Activated CD8-positive, alpha-beta memory T cell treated with anti-CD3 and anti-CD28 coated beads, Interleukin-2, amount 10 ng/mL, durations not matched to agents 7 days and 5 days (primary cell): ENCODE data around the gene VMP1. TPM values are rescaled to one million over a fixed set of nuclear protein-coding genes. Genes with fewer than 3 reads are reported as not detected.

Experiments
- ATAC-seq: fragments of 150-1000 bp; cut with Tn5 transposase; one replicate; pipeline ENCODE4 v1.10.0; 2021; ENCODE audit warnings: moderate library complexity
- CTCF ChIA-PET: fragments of 350-600 bp; sonication (Branson Sonifier 250); formaldehyde crosslinking; loops from one replicate; lab custom pipeline; 2021; ENCODE audit warnings: antibody characterized with exemption; lab: Charles Lee
- DNase-seq: peaks from one replicate; pipeline ENCODE4 v3.0.0-alpha.2; 2020
- H3K27ac Mint-ChIP-seq: one replicate; pipeline ENCODE4 v1.8.0; 2021; ENCODE audit warnings: mild to moderate bottlenecking, mixed read lengths
- H3K27me3 Mint-ChIP-seq: one replicate; pipeline ENCODE4 v1.8.0; 2021; ENCODE audit warnings: mixed read lengths
- H3K36me3 Mint-ChIP-seq: one replicate; pipeline ENCODE4 v1.8.0; 2021; ENCODE audit warnings: mild to moderate bottlenecking, mixed read lengths
- H3K4me1 Mint-ChIP-seq: one replicate; pipeline ENCODE4 v1.8.0; 2021; ENCODE audit warnings: mixed read lengths
- H3K4me3 Mint-ChIP-seq: one replicate; pipeline ENCODE4 v1.8.0; 2021; ENCODE audit warnings: mild to moderate bottlenecking, moderate library complexity, mixed read lengths
- H3K9me3 Mint-ChIP-seq: one replicate; pipeline ENCODE4 v1.8.0; 2022; ENCODE audit warnings: low read depth, mixed read lengths
- total RNA-seq, 2 experiments: library from RNA; stranded (reverse); gene quantifications; one replicate each; pipeline ENCODE4 v1.2.3, GENCODE V29; 2021

Gene VMP1
- total RNA-seq, 2 experiments from 2014 or later: 279 to 396 TPM

GRCh38 chr17:59688496-59688895 is 19.0 kb upstream of the VMP1 start:
- ATAC-seq: no peak
- Mint-ChIP-seq H3K27ac (no peak overlapping the region), H3K36me3 (peaks cover 64% of the 10 kb centered on the region)

GRCh38 chr17:59693582-59693981 is 13.9 kb upstream of the VMP1 start:
- H3K36me3 Mint-ChIP-seq: peaks cover 68% of the 10 kb centered on the region
- DNase-seq (no peak), ATAC-seq (no peak)
- CTCF ChIA-PET: no interaction called here
- no peak overlapping the region for H3K27ac Mint-ChIP-seq
- no peaks in the 10 kb centered on the region for H3K27me3 Mint-ChIP-seq
- H3K4me1 Mint-ChIP-seq: peaks cover 21% of the 10 kb centered on the region
- no peak overlapping the region for H3K4me3 Mint-ChIP-seq
- H3K9me3 Mint-ChIP-seq: no peaks in the 10 kb centered on the region

More at GRCh38 chr17:59688496-59688895, 19.0 kb upstream of the VMP1 start:
- peaks cover 12% of the 10 kb centered on the region for H3K4me1 Mint-ChIP-seq
- H3K9me3 Mint-ChIP-seq: no peaks in the 10 kb centered on the region
- no peaks in the 10 kb centered on the region for H3K27me3 Mint-ChIP-seq
- CTCF ChIA-PET: interaction anchor here (0.9 kb wide), 1 partner anchor 377 kb away, joined by 3 read pairs; no protein-coding TSS in a partner anchor
- no peak overlapping the region for H3K4me3 Mint-ChIP-seq
- DNase-seq: no peak

DNA sequence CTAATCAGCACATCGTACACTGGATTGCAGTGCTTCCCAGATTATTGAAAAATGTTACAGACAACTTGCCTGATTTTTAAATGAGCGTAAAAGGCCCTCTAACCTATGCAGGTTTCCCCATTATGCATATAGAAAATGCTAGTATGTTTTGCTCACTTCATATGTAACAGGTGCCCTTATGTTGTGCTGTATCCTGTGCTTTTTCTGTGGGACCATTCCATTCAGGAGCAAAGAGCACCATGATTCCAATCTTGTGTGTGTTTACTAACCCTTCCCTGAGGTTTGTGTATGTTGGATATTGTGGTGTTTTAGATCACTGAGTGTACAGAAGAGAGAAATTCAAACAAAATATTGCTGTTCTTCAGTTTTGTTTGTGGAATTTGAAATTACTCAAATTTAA is 13.1 kb upstream of the VMP1 start:
- CTCF ChIA-PET: interaction anchor here (1.6 kb wide), 1 partner anchor 13 kb away, joined by 4 read pairs; the partner anchor contains the start of genes PTRH2 and VMP1
- H3K4me1 Mint-ChIP-seq: peaks cover 28% of the 10 kb centered on the region
- H3K9me3 Mint-ChIP-seq: no peaks in the 10 kb centered on the region
- H3K4me3 Mint-ChIP-seq: no peak overlapping the region
- no peak overlapping the region for H3K27ac Mint-ChIP-seq
- ATAC-seq (no peak), DNase-seq (no peak)
- H3K27me3 Mint-ChIP-seq: no peaks in the 10 kb centered on the region
- peaks cover 71% of the 10 kb centered on the region for H3K36me3 Mint-ChIP-seq

DNA sequence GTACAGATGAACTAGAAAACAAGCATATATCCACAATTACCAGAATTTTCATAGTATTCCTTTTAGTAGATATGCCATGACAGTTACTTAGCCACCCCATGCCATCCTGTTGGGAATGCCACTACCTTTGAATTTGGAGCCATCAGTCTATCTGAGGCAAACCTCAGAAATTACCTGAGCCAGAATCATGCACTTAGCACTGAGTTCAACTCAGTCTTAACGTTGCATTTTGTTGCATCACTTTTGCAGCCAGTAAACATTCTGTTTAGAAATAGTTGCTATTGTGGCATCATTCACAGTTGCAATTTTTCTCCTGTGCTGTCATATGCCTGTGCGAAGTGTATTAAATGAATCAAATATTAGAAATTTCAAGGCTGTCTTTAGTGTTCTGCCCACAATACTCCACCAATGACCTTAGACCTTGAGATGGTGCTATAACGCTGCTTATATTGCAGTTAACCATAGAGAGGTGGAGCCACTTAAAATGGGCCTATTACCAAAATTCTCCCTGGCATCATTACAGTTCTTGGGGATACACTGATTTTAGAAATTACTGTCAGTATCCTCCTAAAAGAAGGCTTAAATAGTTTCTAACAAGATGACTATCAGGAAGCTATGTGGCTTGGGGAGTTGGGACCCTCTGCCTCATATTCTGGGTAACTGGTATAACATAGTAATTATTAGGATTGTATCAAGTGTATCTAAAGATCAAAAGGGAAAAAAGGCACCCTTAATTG is 11.3 kb upstream of the VMP1 start:
- Mint-ChIP-seq H3K27ac (peak overlapping the region; percentile 25), H3K4me3 (no peak overlapping the region)
- ATAC-seq: no peak

DNA sequence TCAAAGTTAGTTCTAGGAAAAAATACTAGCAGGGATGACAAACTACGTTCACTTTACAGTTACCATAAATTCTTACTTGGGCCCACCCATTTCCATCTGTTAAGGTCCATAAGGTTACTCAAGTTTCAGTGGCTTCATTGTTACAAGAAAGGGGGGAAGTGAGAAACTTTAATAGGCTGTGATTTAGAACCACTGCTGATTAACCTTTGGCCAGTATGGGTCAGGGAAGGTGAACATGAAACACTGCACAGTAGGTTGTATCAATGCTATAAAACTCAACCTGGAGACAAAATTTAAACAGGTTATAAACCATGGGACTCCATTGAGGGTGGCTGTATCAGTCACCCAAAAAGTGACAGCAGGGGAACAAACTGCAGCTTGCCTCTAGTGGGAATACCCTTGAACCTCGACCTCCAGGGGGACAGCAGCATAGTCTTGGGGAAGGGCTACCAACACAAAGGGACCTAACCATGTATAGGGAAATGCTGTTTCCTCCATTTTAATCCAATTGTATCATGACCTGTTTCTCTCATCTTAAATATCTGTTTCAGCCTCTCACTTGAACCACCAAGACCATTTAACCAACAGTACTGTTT is 10.7 kb upstream of the VMP1 start:
- ATAC-seq: no peak
- CTCF ChIA-PET: no interaction called here

More for the DNA sequence above, 11.3 kb upstream of the VMP1 start:
- Mint-ChIP-seq H3K36me3 (peaks cover 66% of the 10 kb centered on the region), H3K9me3 (no peaks in the 10 kb centered on the region), H3K4me1 (peaks cover 44% of the 10 kb centered on the region), H3K27me3 (no peaks in the 10 kb centered on the region)
- no peak for DNase-seq
- CTCF ChIA-PET: no interaction called here

GRCh38 chr17:59698143-59698542 is 9.3 kb upstream of the VMP1 start:
- Mint-ChIP-seq H3K9me3 (no peaks in the 10 kb centered on the region), H3K27me3 (no peaks in the 10 kb centered on the region), H3K4me3 (no peak overlapping the region), H3K27ac (no peak overlapping the region), H3K4me1 (peaks cover 56% of the 10 kb centered on the region), H3K36me3 (peaks cover 52% of the 10 kb centered on the region)
- ATAC-seq: no peak
- CTCF ChIA-PET: no interaction called here
- DNase-seq: no peak

More for the DNA sequence above, 10.7 kb upstream of the VMP1 start:
- Mint-ChIP-seq H3K4me1 (peaks cover 45% of the 10 kb centered on the region), H3K27ac (no peak overlapping the region), H3K36me3 (peaks cover 61% of the 10 kb centered on the region), H3K9me3 (no peaks in the 10 kb centered on the region), H3K27me3 (no peaks in the 10 kb centered on the region), H3K4me3 (no peak overlapping the region)
- DNase-seq: no peak

DNA sequence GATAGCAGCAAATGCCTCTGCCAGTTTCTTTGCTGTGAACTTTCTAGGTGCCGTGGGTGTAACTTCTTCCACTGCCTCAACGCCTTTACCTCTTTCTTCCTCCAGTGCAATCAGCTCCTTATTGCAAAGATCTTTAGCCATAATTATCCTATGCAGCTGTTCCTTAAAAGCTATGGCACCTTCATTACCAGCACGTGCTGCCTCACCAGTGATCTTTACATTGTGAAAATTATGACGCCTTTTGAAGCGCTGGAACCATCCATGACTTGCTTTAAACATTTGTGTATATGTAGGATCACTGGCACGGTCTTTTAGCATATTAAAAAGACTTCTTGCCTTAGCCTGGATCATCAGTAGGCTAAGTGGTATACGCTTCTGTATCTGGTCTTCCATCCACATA is 8.2 kb upstream of the VMP1 start:
- Mint-ChIP-seq H3K4me3 (no peak overlapping the region), H3K36me3 (peaks cover 47% of the 10 kb centered on the region), H3K27me3 (no peaks in the 10 kb centered on the region), H3K4me1 (peaks cover 57% of the 10 kb centered on the region), H3K9me3 (no peaks in the 10 kb centered on the region), H3K27ac (no peak overlapping the region)
- no peak for DNase-seq
- CTCF ChIA-PET: no interaction called here
- no peak for ATAC-seq

GRCh38 chr17:59699786-59700185 is 7.7 kb upstream of the VMP1 start:
- H3K9me3 Mint-ChIP-seq: no peaks in the 10 kb centered on the region
- CTCF ChIA-PET: no interaction called here
- DNase-seq: no peak
- peaks cover 61% of the 10 kb centered on the region for H3K4me1 Mint-ChIP-seq
- H3K4me3 Mint-ChIP-seq: no peak overlapping the region
- no peak overlapping the region for H3K27ac Mint-ChIP-seq
- ATAC-seq: no peak
- H3K36me3 Mint-ChIP-seq: peaks cover 45% of the 10 kb centered on the region
- H3K27me3 Mint-ChIP-seq: no peaks in the 10 kb centered on the region

DNA sequence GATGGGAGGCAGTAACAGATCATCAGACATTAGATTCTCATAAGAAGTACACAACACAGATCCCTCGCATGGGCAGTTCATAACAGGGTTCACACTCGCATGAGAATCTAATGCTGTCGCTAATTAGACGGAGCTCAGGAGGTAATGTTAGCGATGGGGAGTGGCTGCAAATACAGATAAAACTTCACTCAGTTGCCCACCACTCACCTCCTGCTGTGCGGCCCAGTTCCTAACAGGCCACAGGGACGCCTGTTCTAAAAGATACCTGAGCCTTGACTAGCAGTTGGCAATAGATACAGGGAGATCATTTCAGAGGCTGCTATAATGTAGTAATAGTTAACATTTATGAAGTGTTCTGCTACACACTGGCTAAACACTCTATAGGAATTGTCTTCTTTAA is 5.2 kb upstream of the VMP1 start:
- Mint-ChIP-seq H3K27me3 (no peaks in the 10 kb centered on the region), H3K4me1 (peaks cover 67% of the 10 kb centered on the region), H3K9me3 (no peaks in the 10 kb centered on the region), H3K4me3 (no peak overlapping the region), H3K27ac (no peak overlapping the region), H3K36me3 (peaks cover 40% of the 10 kb centered on the region)
- ATAC-seq: no peak
- no peak for DNase-seq
- CTCF ChIA-PET: interaction anchor here (1.1 to 2.8 kb wide), 2 partner anchors 16 to 157 kb away, joined by 3 to 8 read pairs; no protein-coding TSS in a partner anchor

GRCh38 chr17:59707971-59708430 is 547 bp downstream of the VMP1 start:
- peaks cover 46% of the 10 kb centered on the region for H3K4me1 Mint-ChIP-seq
- H3K9me3 Mint-ChIP-seq: no peaks in the 10 kb centered on the region
- ATAC-seq: no peak
- peak overlapping the region; percentile 99 for H3K4me3 Mint-ChIP-seq
- peak overlapping the region; percentile 97 for H3K27ac Mint-ChIP-seq
- peaks cover 29% of the 10 kb centered on the region for H3K36me3 Mint-ChIP-seq
- no peak for DNase-seq
- no peaks in the 10 kb centered on the region for H3K27me3 Mint-ChIP-seq
- CTCF ChIA-PET: interaction anchor here (0.9 to 1.8 kb wide), 11 partner anchors 12 to 329 kb away, joined by 3 to 7 read pairs (median 4); partner anchors contain the start of genes RPS6KB1 and TUBD1

- CTCF ChIA-PET: interaction anchor here (0.7 to 1.6 kb wide), 2 partner anchors 132 to 148 kb away, joined by 3 to 5 read pairs; no protein-coding TSS in a partner anchor
- Mint-ChIP-seq H3K4me3 (no peak overlapping the region), H3K4me1 (peaks cover 28% of the 10 kb centered on the region), H3K9me3 (no peaks in the 10 kb centered on the region), H3K27me3 (no peaks in the 10 kb centered on the region), H3K27ac (no peak overlapping the region), H3K36me3 (peaks cover 17% of the 10 kb centered on the region)
- no peak for ATAC-seq
- no peak for DNase-seq
Observed at GRCh38 chr17:59711936-59712335, 4.5 kb downstream of the VMP1 start.

DNA sequence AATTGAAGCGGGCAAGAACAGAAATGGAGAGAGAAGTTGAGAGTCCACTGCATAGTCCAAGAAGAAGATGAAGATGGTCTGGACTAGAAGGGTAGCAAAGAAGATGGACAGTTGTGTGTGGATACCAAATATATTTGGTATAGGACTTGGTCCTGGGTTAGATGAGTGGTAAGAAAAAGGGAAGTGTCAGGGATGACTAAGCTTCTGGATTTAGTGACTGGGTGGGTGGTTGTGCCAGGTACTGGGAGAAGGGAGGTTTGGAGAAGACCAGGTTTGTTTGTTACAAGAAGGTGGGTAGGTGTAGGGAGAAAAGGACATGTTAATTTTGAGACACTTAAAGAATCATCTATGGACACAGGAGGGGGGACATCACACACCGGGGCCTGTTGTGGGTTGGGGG is 5.4 kb downstream of the VMP1 start:
- DNase-seq (no peak), ATAC-seq (no peak)
- H3K27me3 Mint-ChIP-seq: no peaks in the 10 kb centered on the region
- no peaks in the 10 kb centered on the region for H3K9me3 Mint-ChIP-seq
- no peak overlapping the region for H3K4me3 Mint-ChIP-seq
- CTCF ChIA-PET: no interaction called here
- H3K27ac Mint-ChIP-seq: no peak overlapping the region
- H3K4me1 Mint-ChIP-seq: peaks cover 28% of the 10 kb centered on the region
- H3K36me3 Mint-ChIP-seq: peaks cover 13% of the 10 kb centered on the region

DNA sequence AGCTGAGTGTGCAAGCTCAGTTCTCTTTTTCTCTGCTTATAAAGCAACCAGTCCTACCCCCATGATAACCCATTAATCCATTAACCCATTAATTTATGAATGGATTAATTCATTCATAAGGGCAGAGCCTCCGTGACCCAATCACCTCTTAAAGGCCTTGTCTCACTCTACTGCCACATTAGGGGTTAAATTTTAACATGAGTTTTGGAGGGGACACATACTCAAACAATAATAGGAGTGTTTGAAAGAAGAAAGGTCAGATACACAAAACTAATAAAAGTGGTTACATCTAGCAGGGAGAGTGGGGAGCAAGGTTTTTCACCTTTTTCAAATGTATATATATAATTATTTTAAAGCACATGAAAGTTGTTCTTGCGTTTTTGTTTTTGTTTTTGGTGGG is 6.8 kb downstream of the VMP1 start:
- Mint-ChIP-seq H3K27ac (no peak overlapping the region), H3K4me1 (peaks cover 19% of the 10 kb centered on the region), H3K4me3 (no peak overlapping the region), H3K36me3 (peaks cover 11% of the 10 kb centered on the region), H3K9me3 (no peaks in the 10 kb centered on the region), H3K27me3 (no peaks in the 10 kb centered on the region)
- CTCF ChIA-PET: no interaction called here
- ATAC-seq (no peak), DNase-seq (no peak)

- ATAC-seq: no peak
- Mint-ChIP-seq H3K4me3 (no peak overlapping the region), H3K4me1 (peaks cover 10% of the 10 kb centered on the region), H3K9me3 (no peaks in the 10 kb centered on the region), H3K36me3 (peaks cover 10% of the 10 kb centered on the region), H3K27me3 (no peaks in the 10 kb centered on the region), H3K27ac (no peak overlapping the region)
- CTCF ChIA-PET: no interaction called here
- no peak for DNase-seq
Observed at GRCh38 chr17:59716427-59716826, 9.0 kb downstream of the VMP1 start.
